22Rv1 (cell line): ENCODE measurements around the gene SRCAP.

Source experiments
- H3K27ac ChIP-seq: fragments of 450-650 bp; 2 replicates; pipeline ENCODE4 v1.5.1; 2017
- ZFX ChIP-seq: fragments of 450-650 bp; IDR thresholded peaks from 2 replicates; pipeline ENCODE4 v1.6.1; 2017; ENCODE audit warnings: antibody characterized with exemption, borderline replicate concordance
- TF ChIP-seq, protein P1 (sequence below): fragments of 450-650 bp; IDR thresholded peaks from 2 replicates; pipeline ENCODE4 v1.5.1; 2017; ENCODE audit warnings: mild to moderate bottlenecking

Gene SRCAP

DNA sequence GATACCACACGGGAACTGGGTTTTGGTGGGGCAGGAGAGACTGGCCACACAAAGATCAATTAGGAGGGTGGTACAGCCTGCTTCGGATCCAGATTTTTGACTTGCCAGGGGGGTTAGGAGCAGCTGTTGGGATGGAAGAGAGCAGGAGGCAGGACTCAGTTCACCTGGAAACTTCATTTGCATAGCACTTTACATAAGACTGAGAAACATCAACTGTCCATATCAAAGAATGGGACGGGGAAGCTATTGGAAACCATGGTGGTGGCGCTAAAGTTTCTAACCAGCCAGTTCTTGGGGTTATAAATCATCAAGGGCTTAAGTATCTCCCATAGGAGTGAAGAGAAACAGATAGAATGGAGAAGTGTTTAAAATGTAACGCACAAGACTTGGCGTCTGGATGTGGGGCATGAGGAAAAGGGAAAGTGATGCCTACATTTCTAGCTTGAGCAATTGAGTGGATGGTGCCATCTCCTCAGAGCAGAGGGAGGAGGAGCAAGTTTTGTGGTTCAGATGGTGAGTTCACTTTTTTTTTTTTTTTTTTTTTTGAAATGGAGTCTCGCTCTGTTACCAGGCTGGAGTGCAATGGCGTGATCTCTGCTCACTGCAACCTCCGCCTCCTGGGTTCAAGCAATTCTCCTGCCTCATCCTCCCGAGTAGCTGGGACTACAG, 6.4 kb upstream of the SRCAP start:
- TF ChIP-seq, protein P1, sequence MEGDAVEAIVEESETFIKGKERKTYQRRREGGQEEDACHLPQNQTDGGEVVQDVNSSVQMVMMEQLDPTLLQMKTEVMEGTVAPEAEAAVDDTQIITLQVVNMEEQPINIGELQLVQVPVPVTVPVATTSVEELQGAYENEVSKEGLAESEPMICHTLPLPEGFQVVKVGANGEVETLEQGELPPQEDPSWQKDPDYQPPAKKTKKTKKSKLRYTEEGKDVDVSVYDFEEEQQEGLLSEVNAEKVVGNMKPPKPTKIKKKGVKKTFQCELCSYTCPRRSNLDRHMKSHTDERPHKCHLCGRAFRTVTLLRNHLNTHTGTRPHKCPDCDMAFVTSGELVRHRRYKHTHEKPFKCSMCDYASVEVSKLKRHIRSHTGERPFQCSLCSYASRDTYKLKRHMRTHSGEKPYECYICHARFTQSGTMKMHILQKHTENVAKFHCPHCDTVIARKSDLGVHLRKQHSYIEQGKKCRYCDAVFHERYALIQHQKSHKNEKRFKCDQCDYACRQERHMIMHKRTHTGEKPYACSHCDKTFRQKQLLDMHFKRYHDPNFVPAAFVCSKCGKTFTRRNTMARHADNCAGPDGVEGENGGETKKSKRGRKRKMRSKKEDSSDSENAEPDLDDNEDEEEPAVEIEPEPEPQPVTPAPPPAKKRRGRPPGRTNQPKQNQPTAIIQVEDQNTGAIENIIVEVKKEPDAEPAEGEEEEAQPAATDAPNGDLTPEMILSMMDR = no peak
- TF ChIP-seq ZFX = no peak
- no peak overlapping the region for H3K27ac ChIP-seq

DNA sequence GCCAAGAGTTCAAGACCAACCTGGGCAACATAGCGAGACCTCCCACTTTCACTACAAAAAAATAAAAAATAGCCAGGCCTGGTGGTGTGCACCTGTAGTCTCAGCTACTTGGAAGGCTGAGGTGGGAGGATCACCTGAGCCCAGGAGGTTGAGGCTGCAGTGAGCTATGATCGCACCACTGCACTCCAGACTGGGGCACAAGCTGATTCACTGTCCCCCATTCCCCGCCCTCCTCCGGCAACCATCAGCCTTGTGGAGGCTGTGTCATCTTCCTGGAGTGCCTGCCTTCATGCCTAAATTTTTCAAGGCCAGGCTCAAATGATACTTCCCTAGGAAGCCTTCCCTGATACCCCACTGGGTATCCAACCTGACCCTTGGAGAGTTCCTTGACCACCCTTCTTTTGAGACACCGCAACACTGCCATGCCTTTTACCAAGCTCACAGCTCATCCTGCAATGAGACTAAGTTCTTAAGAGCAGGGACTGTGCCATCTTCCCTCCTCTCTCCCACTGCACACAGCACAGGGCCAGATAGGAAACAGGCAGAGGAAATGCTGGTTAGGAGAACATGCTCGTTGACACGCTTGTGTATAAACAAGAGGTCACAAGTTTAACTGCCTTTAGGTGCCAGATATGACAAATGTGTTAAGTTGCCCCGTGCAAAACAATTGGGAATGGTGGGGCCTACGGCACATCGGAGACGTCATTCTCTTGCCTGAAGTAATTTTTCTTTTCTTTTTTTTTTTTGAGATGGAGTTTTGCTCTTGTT, 3.9 kb upstream of the SRCAP start:
- no peak overlapping the region for H3K27ac ChIP-seq
- TF ChIP-seq, protein P1 = no peak
- TF ChIP-seq ZFX = no peak

DNA sequence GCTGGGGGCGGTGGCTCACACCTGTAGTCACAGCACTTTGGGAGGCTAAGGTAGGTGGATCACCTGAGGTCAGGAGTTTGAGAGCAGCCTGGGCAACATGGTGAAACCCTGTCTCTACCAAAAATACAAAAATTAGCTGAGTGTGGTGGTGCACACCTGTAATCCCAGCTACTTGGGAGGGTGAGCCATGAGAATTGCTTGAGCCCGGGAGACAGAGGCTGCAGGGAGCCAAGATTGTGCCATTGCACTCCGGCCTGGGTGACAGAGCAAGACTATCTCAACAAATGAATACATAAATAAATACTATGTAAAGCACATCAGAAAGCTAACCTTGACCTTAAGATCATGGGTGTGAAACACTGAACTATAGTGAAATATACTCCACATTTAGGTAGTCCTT, 2.3 kb upstream of the SRCAP start:
- peak overlapping the region; percentile 100; the same call in 1 of the 2 replicates for H3K27ac ChIP-seq

DNA sequence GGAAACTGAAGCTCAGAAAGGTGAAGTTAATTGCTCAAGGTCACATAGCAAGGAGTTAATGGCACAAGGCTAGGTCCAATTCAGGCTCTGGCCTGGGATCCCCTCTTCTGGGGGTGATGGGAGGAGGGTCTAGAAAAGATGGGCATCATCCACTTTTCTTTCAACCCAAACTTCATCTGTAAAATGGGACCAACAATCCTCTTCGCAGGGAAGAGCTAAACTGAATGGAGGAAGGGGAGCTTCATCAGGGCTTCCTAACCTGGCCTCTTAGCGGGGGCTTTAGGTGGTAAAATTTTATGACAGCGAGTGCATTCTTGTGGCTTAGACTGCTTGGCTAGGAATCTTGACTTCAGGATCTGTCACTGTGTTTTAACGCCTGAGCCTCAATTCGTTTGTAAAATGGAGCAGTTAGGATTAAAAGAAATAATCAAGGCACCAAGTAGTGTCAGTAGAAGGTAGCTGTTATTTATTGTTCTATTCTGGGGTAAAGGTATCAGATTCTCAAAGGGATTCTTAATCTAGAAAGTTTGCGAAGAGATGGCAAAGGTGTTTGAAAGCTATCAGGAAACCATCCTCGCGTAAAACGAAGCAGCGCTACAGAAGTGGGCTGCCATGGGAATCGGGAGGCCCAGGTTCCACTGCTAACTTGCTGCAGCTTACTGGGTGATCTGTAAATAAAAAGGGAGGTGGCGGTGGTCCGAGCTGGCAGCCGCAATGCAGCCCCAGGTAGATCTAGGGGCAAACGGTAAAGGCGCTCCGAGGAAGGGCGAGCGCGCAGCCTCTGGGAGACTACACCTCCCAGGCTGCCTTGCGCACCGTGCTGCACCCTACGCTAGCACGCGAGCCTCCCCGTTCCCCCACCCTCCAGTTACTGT, 1.5 kb upstream of the SRCAP start:
- H3K27ac ChIP-seq = peak overlapping the region; percentile 100
- TF ChIP-seq ZFX = no peak
- TF ChIP-seq, protein P1 = no peak

DNA sequence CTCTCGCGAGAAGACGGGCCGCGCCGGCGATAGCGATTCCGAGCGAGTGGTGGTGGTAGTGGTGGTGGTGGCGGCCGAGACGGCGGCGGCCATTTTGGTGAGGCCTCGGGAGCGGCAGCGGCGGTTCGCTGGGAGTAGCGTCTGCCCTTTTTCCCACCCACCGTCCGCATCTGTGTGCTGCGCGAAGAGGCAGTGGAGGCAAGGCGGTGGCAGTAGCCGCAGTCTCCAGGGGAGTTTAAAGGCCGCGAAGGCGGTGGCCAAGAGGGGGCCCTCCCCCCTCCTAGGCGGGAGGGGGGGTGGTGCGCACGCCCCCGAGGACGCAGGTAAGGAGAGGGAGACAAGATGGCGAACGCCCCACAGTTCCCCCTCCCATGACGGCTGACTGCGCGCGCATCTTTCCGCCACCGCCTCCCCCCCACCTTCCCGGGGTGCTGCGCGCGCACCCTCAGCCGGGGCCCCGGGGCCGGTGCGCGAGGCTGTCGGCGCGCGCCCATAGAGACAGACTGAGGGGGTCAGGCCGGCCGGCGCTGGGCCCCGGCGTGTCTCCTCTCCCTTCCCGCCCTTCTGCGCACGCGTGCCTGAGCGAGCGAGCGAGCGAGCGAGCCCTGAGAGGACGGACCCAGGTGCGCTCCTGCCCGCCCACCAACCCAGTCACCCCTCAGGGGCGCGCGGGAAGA, 694 bp upstream of the SRCAP start:
- peak overlapping the region; percentile 100 for H3K27ac ChIP-seq
- TF ChIP-seq ZFX = no peak
- TF ChIP-seq, protein P1 = no peak

DNA sequence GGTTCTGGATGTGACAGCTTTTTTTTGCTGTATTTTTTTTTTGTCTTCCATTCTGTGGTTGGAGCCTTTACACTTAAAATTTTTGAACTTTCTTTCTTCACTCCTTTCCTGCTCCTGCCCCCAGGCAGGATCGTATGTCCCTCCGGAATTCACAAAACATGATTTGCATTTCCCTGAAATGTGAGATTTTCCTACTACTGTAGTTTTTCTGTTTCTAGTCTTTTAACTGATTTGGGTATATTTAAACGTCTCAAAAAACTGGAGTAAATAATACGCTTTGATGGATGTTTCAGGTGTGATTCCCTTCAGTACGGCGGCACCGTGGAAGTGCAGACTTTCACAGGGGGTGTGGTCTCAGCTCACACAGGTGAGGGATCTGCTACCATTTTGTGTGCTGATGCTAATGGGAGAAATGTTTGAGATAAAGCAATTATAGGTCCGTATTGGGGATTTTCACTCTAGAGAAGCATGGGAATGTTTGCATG, 686 bp downstream of the SRCAP start:
- H3K27ac ChIP-seq = peak overlapping the region; percentile 100
- TF ChIP-seq, protein P1 = no peak
- TF ChIP-seq ZFX = no peak

DNA sequence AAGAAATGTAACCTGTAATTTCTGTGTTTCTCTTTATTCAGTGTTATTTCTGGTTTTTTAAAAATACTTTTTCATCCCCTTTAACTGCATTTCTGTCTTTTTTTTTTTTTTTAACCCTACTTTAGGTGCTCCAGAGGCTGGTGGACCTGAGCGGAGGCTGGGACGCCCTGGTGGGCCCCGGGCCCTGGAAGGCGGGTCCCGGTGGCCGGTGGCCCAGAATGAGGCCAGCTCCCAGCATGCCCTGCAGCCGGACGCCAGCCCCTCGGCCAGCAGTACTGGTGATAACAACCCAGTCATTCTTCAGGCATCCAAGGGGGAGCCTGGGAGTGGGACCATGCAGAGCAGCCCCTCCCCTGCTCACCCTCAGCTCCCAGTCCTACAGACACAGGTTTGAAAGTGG, 1.5 kb downstream of the SRCAP start:
- H3K27ac ChIP-seq = peak overlapping the region; percentile 100; the same call in 1 of the 2 replicates
- TF ChIP-seq, protein P1 = no peak
- TF ChIP-seq ZFX = no peak
